ENCODE measurements around the gene PRICKLE2.

DNA sequence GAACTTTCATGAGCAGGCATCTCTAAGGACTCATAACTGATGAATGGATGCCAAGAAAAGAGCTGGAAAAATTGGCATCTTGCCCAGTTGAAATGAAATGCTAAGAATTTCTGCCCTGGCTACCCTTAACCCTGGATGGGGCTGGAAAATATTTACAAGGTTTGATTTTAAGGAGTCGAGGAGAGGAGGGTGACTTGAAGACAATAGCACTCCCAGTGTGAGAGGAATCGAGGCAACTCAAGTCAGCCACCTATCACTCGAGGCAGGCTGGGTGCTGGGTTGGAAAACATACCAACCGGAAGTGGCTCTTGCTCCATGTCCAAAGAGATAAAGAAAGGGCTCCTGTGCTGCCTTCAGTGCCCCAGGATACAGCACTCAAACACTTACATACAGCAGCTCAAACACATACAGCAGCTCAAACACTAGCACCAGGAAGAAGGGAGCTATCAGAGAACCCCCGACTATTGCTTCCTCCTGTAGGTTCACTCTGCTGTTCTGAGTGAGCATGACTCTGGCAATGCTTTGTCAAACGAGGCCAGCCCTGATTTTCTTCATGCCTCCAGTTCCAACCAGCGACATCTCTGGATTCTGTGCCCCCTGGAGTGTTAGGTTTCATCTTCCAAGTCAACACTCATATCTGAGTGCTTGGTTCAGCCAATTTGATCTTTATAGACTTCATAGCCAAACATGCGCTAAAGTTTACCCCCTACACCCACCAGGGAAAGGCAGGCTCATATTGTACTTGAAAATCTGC, 4.9 kb downstream of the PRICKLE2 start:
- TF ChIP-seq CTCF (IDR thresholded peaks at IDR 0.05; ENCODE audit: poor library complexity) = no peak
- TF ChIP-seq EZH2 (IDR thresholded peaks at IDR 0.05; ENCODE audit: borderline replicate concordance) = no peak
- no peak for TF ChIP-seq EZH2phosphoT487 (IDR thresholded peaks at IDR 0.05; ENCODE audit: low read depth, severe bottlenecking, unreplicated experiment)

Data from hepatocyte (in vitro differentiated cells).